GM10266 (cell line): ENCODE data around the gene TCP11.

ENCODE experiments used
- DNase-seq: peaks from one replicate; pipeline ENCODE4 v3.0.0; 2012; ENCODE audit errors: extremely low spot score
- TF ChIP-seq, protein P1 (sequence below): IDR thresholded peaks from 2 replicates; pipeline ENCODE4 v1.5.1; 2012; ENCODE audit warnings: mild to moderate bottlenecking, low read depth; ENCODE audit not compliant: control insufficient read depth, insufficient read depth; ENCODE audit errors: missing control alignments

TCP11 gene

DNA sequence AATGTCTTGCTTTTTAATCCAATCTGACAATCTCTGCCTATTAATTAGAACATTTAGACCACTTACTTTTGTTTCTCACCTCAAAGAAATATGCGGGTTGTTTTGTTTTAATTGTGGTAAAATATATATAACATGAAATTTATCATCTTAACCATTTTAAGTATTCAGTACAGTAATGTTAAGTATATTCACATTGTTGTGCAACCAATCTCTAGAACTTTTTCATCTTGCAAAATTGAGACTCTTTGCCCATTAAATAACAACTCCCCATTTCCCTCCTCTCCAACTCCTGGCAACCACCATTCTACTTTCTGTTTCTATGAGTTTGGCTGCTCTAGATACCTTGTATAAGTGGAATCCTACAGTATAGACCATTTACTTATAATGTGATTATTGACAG is 13.8 kb upstream of the TCP11 start:
- DNase-seq, result no peak
- TF ChIP-seq, protein P1, sequence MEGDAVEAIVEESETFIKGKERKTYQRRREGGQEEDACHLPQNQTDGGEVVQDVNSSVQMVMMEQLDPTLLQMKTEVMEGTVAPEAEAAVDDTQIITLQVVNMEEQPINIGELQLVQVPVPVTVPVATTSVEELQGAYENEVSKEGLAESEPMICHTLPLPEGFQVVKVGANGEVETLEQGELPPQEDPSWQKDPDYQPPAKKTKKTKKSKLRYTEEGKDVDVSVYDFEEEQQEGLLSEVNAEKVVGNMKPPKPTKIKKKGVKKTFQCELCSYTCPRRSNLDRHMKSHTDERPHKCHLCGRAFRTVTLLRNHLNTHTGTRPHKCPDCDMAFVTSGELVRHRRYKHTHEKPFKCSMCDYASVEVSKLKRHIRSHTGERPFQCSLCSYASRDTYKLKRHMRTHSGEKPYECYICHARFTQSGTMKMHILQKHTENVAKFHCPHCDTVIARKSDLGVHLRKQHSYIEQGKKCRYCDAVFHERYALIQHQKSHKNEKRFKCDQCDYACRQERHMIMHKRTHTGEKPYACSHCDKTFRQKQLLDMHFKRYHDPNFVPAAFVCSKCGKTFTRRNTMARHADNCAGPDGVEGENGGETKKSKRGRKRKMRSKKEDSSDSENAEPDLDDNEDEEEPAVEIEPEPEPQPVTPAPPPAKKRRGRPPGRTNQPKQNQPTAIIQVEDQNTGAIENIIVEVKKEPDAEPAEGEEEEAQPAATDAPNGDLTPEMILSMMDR, result no peak

DNA sequence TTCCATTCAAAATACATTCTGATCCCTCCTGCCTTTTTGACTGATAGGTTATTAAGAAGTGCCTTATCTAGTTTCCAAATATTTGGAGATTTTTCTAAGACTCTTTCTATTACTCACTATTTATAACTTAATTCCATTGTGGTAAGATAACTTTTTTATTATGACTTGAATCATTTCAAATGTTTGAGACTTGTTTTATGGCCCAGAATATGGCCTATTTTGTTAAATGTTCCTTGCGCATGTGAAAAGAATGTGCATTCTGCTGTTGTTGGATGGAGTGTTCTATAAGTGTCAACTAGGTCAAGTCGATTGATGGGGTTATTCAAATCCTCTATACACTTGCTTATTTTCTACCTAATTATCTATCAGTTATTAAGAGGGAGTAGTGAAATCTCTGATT is 13.1 kb upstream of the TCP11 start:
- no peak for DNase-seq

DNA sequence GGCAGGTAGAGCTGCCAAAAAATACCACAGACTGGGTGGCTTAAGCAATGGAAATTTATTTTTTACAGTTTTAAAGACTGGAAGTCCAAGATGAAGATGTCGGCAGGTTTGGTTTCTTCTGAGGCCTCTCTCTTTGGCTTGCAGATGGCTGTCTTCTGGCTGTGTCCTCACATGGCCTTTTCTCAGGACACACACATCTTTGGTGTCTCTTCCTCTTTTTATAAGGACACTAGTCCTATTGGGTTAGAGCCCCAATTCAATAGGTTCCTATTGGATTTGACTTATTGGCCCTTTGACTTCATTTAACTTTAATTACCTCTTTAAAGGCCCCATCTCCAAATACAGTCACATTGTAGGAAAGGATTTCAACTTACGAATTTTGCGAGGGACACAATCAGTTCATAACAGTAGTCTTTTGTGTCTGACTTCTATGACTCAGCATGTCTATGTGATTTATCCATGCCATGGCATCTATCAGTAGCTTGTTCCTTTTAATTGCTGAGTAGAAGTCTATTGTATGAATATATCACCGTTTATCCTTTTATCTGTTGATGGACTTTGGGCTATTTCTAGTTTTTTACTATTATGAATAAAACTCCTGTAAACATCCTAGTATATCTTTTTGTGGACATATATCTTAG is 11.0 kb upstream of the TCP11 start:
- no peak for DNase-seq
- TF ChIP-seq, protein P1, result no peak

More for the DNA sequence above, 13.1 kb upstream of the TCP11 start:
- TF ChIP-seq, protein P1, result no peak

DNA sequence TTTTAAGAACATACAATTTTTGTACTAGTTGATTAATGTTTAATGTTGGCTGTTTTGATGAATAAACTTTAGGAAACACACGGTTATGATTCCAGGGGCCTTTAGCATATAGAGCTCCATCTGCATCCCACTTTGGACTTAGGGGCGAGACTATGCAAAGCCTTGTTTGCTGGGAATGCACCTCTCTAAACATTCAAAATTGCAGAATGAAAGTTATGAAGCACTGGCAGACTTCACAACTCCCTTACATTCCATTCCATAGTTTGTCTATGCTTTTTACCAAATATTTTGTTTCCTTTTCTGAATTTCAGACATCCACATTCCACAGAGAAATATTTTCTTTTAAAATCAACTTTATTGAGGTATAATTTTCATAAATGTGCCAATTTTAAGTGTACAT is 10.3 kb upstream of the TCP11 start:
- DNase-seq, result no peak
- TF ChIP-seq, protein P1, result no peak

DNA sequence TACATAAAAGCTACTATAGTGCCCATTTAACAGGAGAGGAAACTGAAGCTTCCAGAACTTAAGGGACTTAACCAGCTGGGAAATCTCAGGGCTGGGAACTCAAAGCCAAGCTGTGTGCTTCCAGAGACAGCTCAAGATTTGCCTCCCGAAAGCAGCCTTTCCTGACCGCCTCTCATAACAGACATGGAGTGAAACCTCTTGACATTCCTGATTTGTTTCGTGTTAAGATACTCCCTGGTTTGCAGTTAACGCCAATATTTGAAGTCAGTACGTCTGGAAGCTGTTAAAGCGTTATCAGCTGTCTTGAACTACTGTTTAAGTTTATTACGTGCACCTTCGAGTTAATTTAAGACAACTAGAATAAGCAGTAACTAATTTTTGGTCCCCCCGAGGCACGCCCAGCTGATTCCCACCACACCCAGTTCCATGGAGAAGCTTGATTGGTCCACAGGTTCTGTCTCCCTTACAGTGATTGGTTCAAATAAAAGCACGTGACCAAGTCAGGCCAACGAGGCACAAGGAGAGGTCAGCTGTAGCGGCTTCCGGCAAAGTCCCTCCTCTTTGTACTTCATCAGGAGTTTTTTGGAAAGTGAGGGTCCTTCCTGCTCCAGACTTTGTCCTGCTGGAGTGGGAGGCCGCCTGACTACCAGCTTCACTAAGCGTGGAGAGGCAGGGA is 8.9 kb upstream of the TCP11 start:
- TF ChIP-seq, protein P1, result no peak
- DNase-seq, result no peak

DNA sequence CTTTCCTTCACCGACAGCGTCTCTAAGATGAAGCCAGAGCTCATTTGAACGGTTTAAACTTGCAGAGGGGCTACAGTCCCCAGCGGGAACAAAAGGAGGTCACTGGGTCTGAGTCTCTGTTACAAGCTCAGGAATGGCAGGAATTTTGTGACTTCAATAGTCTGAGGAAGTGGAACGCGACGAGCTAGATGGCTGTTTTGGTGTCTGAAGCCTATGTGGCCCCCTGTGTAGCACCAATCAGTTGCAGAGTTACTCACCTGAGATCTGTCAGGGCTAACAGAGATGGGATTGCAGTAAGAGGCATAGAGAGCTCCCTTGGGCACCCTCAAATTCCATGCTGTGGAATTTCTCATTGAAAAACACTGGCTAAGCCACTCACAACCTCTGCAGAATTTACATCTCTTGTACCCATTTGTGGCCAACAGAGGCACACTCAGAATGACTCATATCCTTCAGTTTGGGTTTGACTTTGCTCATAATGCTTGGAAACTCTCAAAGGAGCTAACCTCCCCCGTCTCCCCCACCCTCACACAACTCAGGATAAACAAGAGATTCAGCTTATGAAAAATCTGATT is 7.1 kb upstream of the TCP11 start:
- DNase-seq, result no peak
- TF ChIP-seq, protein P1, result no peak

DNA sequence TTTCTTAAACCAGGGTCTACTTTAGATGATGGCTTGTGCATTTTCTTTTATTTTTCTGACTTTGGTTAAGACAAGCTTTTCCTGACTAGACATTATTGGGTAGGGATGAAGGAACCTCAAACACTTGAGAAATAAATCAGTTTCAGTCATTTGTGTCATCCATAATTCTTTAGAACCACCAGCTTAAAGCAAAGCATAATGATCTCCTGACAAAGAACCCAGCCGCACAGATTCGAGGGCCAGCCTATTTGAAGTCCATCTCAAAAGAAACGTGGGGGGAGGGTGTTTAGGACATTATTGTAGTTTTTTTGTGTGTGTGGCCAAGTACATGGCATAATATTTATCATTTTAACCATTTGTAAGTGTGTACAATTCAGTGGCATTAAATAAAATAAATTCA is 6.3 kb upstream of the TCP11 start:
- DNase-seq, result no peak
- TF ChIP-seq, protein P1, result no peak
